HG02763 (cell line): ENCODE data around the gene CEP152.

Experiments used
- ATAC-seq: cut with Tn5 transposase; IDR thresholded peaks from one replicate; pipeline ENCODE4 v1.9.1; 2021; ENCODE audit warnings: mild to moderate bottlenecking, moderate library complexity; ENCODE audit not compliant: unreplicated experiment

Gene CEP152

GRCh38 chr15:48705381-48705780, 105.5 kb downstream of the CEP152 start:
- no peak for ATAC-seq

GRCh38 chr15:48703544-48703943, 107.3 kb downstream of the CEP152 start:
- ATAC-seq = no peak

DNA sequence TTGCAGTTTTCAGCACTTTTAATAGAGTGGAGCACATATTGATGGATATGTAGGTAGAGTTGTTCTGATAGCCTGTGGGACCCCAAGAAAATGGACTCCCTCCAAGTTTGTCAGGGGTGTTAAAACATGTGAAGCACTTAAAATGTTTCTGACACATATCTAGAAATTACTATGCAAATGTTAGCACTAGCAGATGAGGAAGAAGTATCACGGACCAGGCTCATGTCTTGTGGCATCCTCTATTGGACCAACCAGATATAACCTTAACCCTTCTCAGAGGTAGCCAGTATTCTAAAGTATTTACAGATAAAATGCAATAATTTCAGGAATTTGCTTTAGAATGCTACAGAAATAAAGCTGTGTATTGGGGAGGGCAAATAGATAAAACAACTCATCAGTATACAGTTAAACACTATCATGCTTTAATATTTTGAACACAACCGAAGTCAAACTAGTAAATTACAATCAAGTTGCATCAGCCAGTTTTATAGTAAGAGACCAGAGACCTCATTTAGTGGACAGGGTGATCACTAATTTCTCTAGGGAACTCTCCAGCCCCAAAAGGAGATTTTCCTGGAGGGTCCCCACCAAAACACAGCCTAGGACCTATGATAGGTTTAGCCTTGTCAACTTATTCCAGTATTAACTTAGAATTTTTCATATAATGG, 108.2 kb downstream of the CEP152 start:
- no peak for ATAC-seq

DNA sequence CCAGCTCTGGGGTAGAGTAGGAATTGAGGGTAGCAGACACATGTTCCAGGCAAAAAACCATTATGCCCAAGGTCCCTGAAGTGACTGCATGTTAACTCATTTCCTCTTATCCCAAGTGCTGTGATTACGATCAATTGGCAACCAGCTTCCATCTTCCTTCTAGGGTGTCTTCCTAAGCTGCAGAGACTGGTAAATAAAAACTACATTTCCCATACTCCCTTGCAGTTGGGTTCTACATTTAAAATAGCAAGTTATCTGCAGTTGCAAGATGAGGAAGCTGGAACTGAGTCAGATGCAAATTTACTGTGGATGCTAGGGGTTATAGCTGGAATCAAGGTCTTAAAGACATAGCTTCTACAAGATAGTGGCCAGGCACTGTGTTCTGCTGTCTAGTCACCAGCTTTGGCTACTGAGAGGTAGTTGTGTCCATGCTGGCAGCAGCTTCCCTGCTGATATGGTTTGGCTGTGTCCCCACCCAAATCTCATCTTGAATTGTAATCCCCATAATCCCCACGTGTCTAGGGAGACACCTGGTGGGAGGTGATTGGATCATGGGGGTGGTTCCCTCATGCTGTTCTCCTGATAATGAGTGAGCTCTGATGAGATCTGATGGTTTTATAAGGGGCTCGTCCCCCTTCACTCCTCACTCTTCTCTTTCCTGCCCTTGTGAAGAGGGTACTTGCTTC, 114.1 kb downstream of the CEP152 start:
- no peak for ATAC-seq

DNA sequence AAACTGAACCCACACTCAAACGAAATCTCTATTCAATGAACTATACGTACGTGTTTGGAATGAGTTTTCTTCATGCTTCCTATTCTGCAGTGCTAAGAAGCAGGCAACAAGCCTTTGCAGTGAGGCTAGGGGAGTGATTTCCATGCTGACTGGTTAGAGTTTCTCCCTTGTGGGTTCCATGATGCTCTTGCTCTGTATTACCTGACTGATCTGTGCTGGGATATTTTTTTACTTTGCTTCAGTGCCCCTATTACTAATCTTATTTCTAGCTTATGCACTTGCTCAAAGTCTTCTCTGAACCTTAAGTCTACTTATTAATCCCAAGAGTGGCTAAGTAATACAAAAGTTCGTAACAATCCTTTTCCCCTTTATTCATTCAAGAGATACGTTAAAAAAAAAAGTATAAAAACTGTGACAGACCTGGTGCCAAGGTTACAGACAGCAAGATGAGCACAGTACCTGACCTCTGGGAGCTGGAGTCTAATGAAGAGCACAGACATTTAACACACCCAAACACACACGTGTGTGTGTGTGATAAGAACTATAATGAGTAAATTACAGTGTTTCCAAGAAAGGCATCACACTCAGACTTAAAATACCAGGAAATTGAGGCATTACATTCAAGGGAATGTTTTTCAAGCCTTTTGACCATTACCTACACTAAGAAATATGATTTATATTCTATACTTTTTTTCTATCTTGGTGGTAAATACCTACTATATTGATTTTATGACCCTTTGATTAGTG, 114.9 kb downstream of the CEP152 start:
- no peak for ATAC-seq

DNA sequence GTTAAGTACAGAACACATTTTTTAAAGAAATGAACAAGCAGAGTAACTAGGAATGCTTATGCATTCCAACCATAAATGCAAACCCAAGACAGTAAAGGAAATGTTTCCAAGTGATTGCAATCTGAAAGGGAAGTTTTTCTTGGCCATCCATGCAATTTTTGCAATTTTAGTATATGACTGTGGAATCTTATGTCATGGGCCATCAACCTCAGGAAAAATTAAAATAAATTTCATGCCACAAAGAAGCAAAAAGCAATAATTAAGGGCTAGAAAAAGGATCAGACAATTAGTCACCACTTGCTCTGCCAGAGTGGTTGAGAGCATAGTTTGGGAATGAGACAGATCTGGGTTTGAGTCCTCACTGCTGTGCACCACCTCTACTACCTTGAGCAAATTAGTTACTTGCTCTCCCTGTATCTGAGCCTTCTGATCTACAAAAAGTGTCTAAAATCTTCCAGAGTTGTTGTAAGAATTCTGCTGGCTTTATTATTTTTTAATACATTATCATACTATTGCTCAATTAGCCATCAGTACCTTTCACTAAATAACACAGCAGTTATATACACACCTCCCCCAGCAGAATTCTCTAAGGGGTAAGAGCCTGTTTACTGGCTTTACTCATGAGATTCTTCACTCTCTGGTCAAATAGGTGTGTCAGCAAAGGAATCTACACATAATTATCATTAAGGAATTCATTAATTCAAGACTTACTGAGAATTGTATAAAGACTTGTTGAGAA, 115.6 kb downstream of the CEP152 start:
- ATAC-seq = no peak

DNA sequence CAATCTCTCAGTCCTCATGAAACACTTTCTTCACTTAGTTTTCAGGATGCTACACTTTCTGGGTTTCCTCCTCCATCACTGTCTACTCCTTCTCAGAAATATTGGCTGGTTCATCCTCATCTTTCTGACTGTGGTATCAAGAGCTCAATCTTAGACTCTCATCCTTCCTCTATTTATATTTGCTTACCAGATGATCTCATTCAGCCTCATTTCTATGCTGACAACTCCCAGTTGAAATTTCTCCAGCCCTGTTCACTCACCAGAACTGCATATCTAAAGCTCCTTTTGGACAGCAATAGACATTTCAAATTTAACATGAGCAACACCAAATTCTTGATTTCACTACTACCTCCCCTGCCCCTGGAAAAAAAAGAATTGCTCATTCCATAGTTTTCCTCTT, 117.4 kb downstream of the CEP152 start:
- no peak for ATAC-seq

DNA sequence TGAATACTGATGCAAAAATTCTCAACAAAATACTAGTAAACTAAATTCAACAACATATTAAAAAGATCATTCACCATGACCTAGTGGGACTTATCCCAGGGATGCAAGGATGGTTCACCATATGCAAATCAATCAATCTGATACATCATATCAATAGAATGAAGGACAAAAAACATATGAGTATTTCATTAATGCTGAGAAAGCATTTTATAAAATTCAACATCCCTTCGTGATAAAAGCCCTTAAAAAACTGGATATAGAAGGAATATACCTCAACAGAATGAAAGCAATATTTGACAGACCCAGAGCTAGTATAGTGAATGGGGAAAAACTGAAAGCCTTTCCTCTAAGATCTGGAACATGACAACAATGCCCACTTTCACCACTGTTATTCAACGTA, 122.4 kb downstream of the CEP152 start:
- ATAC-seq = no peak
